Islet precursor cell (in vitro differentiated cells): ENCODE measurements around the gene NXPH3.

Source experiments
- DNase-seq: peaks from one replicate; pipeline ENCODE4 v3.0.0-alpha.2; 2018

Gene NXPH3

DNA sequence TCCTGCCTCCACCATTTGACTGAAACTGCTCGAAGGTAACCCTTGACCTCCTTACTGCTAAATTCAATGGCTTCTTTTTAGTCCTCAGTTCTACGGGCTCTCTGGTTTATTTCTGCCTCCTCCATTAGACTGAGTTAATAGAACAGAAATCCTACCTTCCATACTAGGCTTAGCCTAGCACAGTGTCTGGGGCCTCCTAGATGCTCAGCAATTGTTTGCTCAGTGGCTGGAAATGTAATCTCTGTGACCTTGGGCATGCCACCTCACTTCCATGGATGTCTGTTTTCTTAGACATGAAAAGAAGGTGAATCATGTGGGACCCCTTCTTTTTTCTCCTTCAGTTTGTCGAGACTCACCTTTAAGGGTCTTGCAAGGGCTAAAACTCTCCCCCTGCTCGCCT is 19.7 kb downstream of the NXPH3 start:
- DNase-seq: peak; percentile 21

DNA sequence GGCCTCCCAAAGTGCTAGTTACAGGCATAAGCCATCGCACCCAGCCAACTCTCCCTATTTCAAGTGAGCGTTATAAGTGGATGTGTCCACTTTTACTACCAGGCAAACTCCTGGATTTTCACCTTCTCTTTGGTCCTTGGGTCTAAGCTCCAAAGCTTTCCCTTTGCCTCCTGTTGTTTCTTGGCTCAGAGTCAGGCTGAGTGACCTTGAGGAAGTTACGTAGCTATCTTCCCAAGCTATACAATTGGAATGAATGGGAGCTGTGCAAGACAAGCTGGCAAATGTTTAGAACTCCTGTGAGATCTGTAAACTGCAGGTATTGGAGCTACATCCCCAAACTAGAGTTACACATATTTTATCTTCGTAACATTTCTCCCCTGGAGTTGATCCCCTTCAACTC is 20.3 kb downstream of the NXPH3 start:
- DNase-seq: no peak

- no peak for DNase-seq
Measured at GRCh38 chr17:49596613-49597244, 21.1 kb downstream of the NXPH3 start.

DNA sequence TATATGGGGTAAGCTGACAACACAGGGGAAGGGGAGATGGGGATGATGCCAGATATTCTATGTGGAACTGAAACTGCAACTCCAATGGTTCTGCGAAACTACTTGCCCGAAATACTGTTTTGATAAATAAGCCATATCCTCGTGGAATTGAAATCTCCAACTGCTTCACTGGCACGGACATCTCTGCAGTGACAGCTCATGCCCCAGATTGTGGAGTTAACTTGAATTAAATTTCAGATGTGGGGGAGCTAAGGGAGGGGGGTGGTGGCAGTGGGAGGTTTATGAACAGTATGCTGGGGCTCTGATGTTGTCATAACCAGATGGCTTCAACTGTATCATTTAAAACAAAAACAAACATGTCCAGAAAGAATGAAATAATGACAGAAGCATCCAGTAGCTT is 21.8 kb downstream of the NXPH3 start:
- no peak for DNase-seq

- DNase-seq: no peak
Measured at GRCh38 chr17:49597928-49598655, 22.4 kb downstream of the NXPH3 start.

DNA sequence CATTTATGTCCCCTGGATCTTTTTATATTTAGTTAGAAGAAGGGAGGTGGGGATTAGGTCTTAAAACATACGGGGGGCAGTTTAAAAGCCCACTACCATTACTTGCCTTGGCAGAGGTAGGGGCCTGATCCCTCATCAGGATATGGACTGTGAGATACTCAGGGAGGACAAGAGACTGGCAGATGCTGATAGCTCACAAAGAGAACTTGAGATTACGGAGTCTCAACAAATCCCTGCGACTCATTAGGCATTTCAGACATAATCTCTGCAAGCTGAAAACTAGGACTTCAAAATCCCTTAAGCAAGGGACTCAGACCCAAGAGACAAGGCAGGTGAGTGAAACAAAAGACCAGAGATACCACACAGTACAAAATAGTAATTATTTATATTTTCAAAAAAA is 23.2 kb downstream of the NXPH3 start:
- peak; percentile 47 for DNase-seq

DNA sequence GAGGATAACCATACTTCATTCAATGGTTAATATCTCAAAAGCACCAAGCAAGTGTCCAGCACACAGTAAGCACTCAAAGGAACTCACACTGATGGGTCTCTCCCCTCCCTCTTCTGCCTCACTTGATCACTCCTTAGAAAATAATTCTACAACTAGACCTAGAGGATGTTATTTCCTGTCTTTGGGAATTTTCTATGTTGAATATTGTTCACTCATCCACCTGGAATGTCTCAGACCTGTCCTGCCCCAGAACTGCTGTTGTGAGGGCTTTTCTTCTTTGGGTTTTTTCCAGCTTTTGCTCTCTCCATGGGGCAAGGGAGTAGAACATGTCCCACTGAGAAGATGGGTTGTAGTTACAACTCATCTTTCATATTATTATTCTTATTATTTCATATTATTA is 25.3 kb downstream of the NXPH3 start:
- peak; percentile 49 for DNase-seq

DNA sequence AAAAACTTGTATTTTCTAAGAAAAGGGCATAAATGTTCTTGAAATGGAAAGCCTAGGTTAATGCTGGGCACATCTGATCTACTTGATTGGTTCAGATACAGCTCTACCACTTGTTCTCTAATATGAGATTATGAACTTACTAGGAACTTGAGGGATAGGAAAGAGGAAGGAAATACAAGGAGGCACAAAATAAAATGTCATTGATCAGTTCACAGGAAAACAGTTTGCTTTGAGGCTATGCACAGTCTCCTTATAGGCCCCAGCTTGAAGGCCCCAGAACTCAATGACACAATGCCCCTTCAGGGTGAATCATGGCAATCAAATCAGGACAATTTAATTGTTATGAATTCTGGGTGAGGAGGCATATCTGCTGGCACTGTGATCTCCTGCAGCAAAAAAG is 27.1 kb downstream of the NXPH3 start:
- no peak for DNase-seq

DNA sequence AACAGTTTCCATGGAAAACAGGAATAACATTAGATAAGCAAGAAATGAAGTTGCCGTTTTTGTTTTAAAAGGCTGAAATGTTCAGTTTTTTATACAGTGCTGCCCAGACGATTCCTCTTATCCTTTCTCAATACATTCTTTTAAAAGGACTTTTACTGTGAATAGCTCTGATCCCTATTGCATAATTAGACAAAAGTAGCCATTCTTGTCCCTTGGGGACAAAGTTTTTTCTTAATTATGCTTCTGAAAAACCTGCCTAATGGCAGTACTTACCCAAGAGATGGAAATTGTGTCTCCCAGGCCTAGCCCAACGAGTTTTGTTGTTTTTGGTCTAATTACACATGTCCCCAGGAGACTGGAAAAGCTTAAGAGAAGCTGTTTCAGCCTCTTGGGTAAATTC is 27.6 kb downstream of the NXPH3 start:
- no peak for DNase-seq

- DNase-seq: no peak
Measured at GRCh38 chr17:49603720-49604119, 28.0 kb downstream of the NXPH3 start.

DNA sequence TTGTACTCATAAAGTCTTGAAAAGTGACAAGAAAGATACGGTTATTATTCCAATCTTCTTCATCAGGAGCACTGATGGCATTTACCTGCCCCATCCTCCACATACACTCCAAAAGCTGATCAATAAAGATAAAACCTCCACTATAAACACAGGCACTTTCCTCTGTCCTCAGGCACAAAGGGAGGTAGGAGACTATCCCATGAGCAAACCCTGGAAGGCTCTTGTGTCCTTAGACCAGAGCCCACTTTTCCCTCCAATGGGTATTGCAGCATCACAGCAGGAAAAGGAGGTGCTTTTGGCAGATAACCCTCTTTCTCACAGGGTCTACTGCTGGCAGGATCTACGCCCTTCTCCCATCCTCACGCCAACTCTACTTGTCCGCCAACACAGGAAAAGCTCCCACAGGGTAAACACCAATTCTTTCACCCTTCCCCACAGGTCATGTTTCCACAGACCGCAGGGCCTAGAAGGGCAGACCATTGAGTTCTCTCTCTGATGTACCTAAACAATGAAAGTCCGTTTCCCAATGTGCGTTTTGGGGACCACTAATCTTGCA is 28.7 kb downstream of the NXPH3 start:
- peak; percentile 69 for DNase-seq

DNA sequence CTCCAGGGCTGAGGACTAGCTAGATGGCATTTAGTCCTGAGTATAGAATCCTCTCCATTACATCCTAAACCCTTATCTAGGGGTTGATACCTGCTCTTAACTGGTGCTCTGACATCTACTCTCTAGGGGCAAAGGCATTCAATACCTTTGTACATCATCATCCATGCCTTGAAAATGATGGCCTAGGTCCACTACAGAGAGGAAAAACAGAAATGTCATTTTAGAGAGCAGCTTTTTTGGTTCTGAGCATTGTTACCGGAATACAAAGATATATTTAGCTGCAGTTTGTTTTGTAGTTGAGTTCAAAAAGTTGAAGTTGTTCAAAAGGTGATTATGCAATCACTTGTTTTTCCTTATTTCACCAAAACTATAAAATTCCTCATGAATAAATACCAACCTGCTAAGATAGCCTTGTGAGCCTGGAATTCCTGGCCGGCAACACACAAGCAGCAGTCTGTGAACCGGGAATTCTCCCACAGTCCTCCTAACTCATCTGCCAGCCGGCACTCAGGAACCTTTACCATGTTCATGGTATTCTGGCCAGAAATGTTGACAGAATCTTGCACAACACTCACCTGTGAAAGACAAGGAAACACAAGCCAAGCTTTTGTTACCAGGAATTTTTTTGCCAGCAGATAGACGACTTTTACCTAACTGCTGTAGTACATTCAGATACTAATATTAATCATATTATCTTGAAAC is 35.4 kb downstream of the NXPH3 start:
- no peak for DNase-seq

- no peak for DNase-seq
Measured at GRCh38 chr17:49612726-49613125, 37.1 kb downstream of the NXPH3 start.

DNA sequence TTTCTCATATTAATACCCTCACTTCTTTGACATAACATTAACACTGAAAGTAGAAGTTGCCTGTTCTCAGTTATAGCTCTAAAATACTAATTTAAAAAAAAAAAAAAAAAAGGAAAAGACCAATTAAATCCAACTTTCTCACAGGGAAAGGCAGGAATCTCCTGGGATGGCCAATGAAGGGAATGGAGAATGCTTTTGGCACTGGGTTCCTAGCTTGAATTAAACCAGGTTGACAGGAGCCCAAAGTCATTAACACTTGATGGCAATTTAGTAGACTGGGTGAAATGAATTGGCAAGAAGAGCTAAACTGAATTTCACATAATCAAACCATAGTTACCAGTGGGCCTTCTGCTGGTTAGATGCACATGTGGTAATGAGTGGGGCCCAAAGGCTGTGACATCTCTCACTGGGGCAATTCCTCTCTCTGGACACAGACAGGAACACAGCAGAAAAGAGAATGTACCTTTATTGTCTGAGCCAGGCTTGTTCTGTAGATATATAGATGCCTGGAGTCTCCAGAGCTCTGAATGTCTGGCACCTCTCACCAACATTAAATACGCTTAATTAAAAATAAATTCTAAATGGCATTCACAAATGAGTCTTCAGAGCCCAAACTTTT is 37.6 kb downstream of the NXPH3 start:
- no peak for DNase-seq

DNA sequence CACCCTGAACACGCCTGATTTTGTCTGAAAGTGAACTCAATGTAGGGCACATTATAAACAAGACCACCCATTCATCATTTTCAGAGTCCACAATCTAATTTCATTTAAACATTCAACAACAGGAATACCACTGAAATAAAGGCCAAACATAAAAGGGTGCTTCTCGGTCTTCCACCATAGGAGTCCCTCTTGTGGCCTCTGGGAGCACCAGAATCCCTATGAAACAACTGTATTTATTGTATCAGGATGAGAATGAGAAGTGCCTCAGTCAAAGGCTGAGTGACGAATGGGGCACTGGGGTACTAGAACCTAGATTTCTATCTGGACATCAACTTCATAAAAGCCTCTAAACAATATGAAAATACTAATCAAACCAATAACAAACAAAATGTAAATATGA is 40.4 kb downstream of the NXPH3 start:
- no peak for DNase-seq

GRCh38 chr17:49616601-49617131 is 41.0 kb downstream of the NXPH3 start:
- no peak for DNase-seq

DNA sequence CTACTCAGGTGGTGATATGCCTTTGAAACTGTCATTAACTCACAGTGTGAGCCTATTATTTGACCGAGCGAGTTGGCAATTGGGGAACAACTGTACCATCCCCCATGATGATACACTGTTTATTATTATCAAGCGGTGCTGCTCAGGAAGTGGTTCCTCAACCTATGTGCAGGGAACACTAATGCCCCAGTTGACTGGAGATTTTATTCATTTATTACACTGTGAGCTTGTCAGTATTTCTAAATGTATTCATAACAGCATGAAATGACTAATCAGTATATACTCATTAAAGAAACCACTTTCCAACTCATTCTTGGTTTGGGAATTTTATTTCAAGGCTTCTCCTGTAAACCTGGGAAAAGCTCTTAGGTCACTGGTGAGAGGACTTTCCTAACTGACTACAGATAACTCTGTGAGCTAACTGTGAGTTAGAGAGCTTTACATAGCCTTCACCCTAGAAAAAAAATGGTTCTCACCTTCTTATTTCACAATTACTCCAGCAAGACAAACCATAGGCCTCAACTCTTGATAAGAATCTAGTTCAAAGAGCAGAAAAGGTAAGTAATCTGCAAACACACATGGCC is 42.4 kb downstream of the NXPH3 start:
- DNase-seq: no peak

- DNase-seq: no peak
Measured at GRCh38 chr17:49621420-49621819, 45.7 kb downstream of the NXPH3 start.

- no peak for DNase-seq
Measured at GRCh38 chr17:49621946-49622529, 46.4 kb downstream of the NXPH3 start.

GRCh38 chr17:49624896-49625295 is 49.2 kb downstream of the NXPH3 start:
- no peak for DNase-seq

DNA sequence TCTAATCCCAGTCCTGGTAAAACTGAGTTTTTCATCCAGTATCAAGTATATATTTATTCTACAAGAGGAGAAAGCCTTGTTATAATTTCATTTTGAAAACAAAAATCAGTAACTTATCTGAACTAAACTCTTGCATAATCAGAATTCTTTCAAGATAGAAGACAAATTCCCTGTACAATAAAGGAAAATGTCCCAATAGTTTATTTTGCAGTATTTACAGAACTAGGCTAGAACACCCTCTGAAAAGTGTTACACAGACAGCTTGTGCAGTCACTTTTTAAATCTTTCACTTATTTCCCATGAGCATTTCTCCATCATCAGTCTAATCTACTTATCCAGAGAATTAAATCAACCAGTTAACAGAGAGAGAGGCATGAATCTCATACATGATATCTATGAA is 53.8 kb downstream of the NXPH3 start:
- no peak for DNase-seq

- DNase-seq: no peak
Measured at GRCh38 chr17:49630113-49630900, 54.6 kb downstream of the NXPH3 start.
